RCC 7860 (cell line): ENCODE results near the gene CELF2.
"Not testable (repeated sequence)": the region's sequence is repeated elsewhere in the genome, so short reads cannot be mapped to it uniquely, and the experiment has no call there.

Experiments used
- DNase-seq: peaks from one replicate; pipeline ENCODE4 v3.0.0-alpha.2; 2015; ENCODE audit warnings: low spot score
- FAIRE-seq: peaks from 2 replicates; lab custom pipeline; 2012; peaks lifted over from hg19 to GRCh38; lab: Jason Lieb, UNC

Gene CELF2

GRCh38 chr10:11363497-11363896, 345.8 kb downstream of the CELF2 start:
- no peak for FAIRE-seq
- no peak for DNase-seq

DNA sequence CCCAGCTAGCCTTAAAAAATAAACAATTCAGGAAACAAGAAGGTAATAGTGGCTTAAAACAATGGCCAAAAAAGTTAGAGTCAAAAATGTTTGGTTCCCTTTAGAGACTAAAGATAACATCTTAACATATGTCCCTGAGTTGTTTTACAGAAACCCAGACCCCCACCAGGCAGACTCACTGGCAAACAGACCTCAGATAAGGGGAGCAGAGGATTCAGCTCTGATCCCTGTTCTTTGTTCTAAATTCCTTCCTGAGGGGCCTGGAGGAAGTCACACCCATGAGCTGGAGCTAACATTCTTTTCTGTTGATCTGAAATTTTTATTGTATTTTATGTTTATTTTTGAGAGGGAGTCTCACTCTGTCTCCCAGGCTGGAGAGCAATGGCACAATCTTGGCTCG, 346.6 kb downstream of the CELF2 start:
- DNase-seq (no peak), FAIRE-seq (no peak)

GRCh38 chr10:11366889-11367288, 349.2 kb downstream of the CELF2 start:
- not testable (repeated sequence) for FAIRE-seq
- DNase-seq, result peak; percentile 11

- FAIRE-seq (no peak), DNase-seq (no peak)
Observed at GRCh38 chr10:11367505-11367904, 349.8 kb downstream of the CELF2 start.

DNA sequence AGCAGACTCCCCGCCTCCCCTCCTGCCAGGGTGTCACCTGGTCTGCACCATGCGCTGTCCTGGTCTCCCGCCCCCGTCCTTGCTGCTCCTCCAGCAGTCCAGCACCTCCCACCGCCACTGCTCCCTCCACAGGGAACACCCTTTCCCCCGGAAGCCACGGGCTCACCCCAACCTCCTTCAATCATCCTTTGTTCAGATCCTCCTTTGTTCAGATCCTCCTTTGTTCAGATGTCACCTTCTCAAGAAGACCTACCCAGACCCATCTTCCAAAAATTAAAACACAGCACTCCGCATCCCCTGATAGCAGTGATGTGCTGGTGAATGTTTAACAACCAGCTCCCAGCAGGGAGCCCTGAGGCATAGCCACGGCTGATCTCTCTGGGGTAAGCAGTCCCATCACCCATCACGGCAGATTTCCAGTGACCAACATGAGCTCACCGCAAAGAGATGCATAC, 356.1 kb downstream of the CELF2 start:
- peak; percentile 83 for FAIRE-seq
- peak; percentile 68 for DNase-seq

DNA sequence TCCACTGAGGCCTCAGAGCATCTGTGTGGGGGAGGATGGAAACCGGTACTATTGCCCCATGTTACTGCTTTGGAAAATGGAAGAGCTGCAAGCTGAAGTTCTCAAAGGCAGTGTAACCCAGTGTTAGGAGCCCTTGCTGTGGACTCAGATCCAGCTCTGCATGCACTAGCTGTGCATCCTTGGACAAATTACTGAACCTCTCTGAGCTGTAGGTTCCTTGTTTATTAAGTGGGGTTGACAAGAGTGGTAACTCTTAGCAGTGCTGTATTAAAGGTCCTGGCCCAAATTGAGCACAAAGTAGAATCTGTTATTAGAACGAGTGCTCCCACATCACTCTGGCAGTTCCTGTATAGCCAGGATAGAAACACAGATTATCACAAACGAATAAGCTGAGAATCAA, 359.6 kb downstream of the CELF2 start:
- no peak for DNase-seq
- no peak for FAIRE-seq

- FAIRE-seq, result no peak
- DNase-seq, result no peak
Observed at GRCh38 chr10:11378835-11379234, 361.2 kb downstream of the CELF2 start.

DNA sequence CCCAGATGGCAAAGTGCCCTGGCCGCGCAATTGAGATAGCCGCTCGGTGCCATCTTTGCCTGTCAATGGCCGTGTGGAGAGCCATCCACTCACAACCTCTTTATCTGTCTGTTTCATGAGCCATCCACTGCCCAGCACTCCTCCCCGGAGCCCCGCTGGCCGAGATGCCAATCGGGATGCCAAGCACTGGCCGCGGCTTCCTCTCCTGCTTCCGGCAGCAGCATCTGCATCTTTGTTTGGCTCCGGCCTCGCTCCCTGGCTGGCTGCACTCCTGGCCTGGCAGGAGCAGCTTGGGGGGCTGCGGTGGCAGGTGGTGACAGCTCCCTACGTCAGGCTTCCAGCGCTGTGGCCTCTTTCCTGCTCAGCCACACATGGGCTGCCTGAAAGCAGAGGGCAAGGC, 362.1 kb downstream of the CELF2 start:
- DNase-seq (no peak), FAIRE-seq (no peak)

- DNase-seq, result peak; percentile 10
Observed at GRCh38 chr10:11381023-11381422, 363.4 kb downstream of the CELF2 start.

GRCh38 chr10:11381511-11381910, 363.8 kb downstream of the CELF2 start:
- FAIRE-seq (no peak), DNase-seq (no peak)

More at GRCh38 chr10:11381023-11381422, 363.4 kb downstream of the CELF2 start:
- FAIRE-seq, result no peak

GRCh38 chr10:11382187-11382586, 364.5 kb downstream of the CELF2 start:
- FAIRE-seq (no peak), DNase-seq (no peak)

GRCh38 chr10:11386044-11386443, 368.4 kb downstream of the CELF2 start:
- DNase-seq, result no peak
- FAIRE-seq, result no peak
